ENCODE data around the gene TIGD1.

TIGD1 gene

GRCh38 chr2:232523682-232524597 lies 26.4 kb downstream of the TIGD1 start:
- no peak for DNase-seq (ENCODE audit: low spot score)

- DNase-seq (ENCODE audit: low spot score): no peak
Observed at GRCh38 chr2:232523402-232523681, 27.0 kb downstream of the TIGD1 start.

GRCh38 chr2:232522623-232523401 lies 27.5 kb downstream of the TIGD1 start:
- DNase-seq (ENCODE audit: low spot score): no peak

GRCh38 chr2:232521959-232522622 lies 28.3 kb downstream of the TIGD1 start:
- no peak for DNase-seq (ENCODE audit: low spot score)

GRCh38 chr2:232521098-232521497 lies 29.3 kb downstream of the TIGD1 start:
- no peak for DNase-seq (ENCODE audit: low spot score)

- DNase-seq (ENCODE audit: low spot score): no peak
Observed at GRCh38 chr2:232520489-232520888, 29.9 kb downstream of the TIGD1 start.

GRCh38 chr2:232519581-232520438 lies 30.5 kb downstream of the TIGD1 start, which contains the start of gene PRSS56:
Gene PRSS56, plus strand, starts transcription at chr2:232520388. Its CDS starts 211 bp downstream, at chr2:232520599.
- no peak for DNase-seq (ENCODE audit: low spot score)

GRCh38 chr2:232518844-232519243 lies 31.5 kb downstream of the TIGD1 start:
- no peak for DNase-seq (ENCODE audit: low spot score)

- no peak for DNase-seq (ENCODE audit: low spot score)
Observed at GRCh38 chr2:232516551-232516950, 33.8 kb downstream of the TIGD1 start.

GRCh38 chr2:232515639-232516038 lies 34.7 kb downstream of the TIGD1 start:
- no peak for DNase-seq (ENCODE audit: low spot score)

GRCh38 chr2:232513353-232513752 lies 37.0 kb downstream of the TIGD1 start:
- no peak for DNase-seq (ENCODE audit: low spot score)

GRCh38 chr2:232512602-232513001 lies 37.8 kb downstream of the TIGD1 start:
- no peak for DNase-seq (ENCODE audit: low spot score)

- DNase-seq (ENCODE audit: low spot score): no peak
Observed at GRCh38 chr2:232511336-232511890, 38.9 kb downstream of the TIGD1 start.

- no peak for DNase-seq (ENCODE audit: low spot score)
Observed at GRCh38 chr2:232508251-232508650, 42.1 kb downstream of the TIGD1 start.

GRCh38 chr2:232506709-232507108 lies 43.6 kb downstream of the TIGD1 start:
- no peak for DNase-seq (ENCODE audit: low spot score)

- DNase-seq (ENCODE audit: low spot score): no peak
Observed at GRCh38 chr2:232505856-232506255, 44.5 kb downstream of the TIGD1 start.

- no peak for DNase-seq (ENCODE audit: low spot score)
Observed at GRCh38 chr2:232504438-232504837, 45.9 kb downstream of the TIGD1 start.

- no peak for DNase-seq (ENCODE audit: low spot score)
Observed at GRCh38 chr2:232503809-232504323, 46.5 kb downstream of the TIGD1 start.

GRCh38 chr2:232502911-232503808 lies 47.2 kb downstream of the TIGD1 start:
- DNase-seq (ENCODE audit: low spot score): no peak

GRCh38 chr2:232502511-232502910 lies 47.8 kb downstream of the TIGD1 start:
- no peak for DNase-seq (ENCODE audit: low spot score)
